GM21723 (cell line): ENCODE data around the gene PMAIP1.

Experiments
- ATAC-seq: cut with Tn5 transposase; IDR thresholded peaks from one replicate; pipeline ENCODE4 v1.9.1; 2021; ENCODE audit warnings: mild to moderate bottlenecking, moderate library complexity; ENCODE audit not compliant: unreplicated experiment

PMAIP1 gene

DNA sequence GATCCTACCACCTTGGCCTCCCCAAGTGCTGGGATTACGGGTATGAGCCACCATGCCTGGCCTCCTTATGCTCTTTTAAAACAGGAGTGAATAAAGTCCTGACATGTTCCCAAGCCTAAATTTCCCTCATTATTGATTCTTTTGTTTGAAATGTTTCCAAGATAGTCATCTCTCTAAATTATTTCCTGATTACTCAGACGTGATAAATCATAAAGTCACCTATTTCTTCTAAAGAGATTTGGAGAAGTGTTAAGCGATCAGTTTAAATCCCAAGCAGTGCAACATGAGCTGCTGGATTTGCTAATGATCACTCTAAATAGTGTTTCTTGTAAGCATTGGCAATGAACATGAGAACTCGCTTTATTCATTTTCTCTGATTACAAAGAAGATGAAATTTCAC, 51.8 kb downstream of the PMAIP1 start:
- ATAC-seq: no peak

DNA sequence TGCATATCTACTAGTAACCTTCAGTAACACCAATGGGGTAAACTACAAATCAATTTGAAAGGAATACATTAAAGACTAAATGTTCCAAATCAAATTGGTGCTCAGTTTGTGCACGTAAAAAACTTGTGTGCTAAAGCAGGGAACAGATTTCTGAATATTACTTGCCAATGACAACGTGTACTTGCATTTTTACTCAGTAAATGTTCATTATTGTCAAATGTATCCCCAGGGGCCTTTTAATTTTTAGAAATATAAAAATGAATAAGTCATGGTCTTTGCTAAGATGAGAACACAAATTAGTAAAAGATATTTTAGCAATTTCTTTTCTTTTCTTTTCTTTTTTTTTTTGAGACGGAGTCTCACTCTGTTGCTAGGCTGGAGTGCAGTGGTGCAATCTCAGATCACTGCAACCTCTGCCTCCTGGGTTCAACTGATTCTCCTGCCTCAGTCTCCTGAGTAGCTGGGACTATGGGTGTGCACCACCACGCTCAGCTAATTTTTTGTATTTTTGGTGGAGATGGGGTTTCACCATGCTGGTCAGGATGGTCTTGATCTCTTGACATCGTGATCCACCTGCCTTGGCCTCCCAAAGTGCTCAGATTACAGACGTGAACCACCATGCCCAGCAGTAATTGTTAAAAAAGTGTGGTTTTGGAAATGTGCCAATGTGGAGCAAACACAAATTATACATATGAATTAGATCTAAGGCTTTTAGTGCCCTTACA, 52.6 kb downstream of the PMAIP1 start:
- ATAC-seq: no peak
